HG03066 (cell line): Measurements from ENCODE around the gene KRTAP20-3.

ENCODE experiments used
- ATAC-seq: cut with Tn5 transposase; IDR thresholded peaks from one replicate; pipeline ENCODE4 v1.9.1; 2021; ENCODE audit warnings: low read depth; ENCODE audit not compliant: unreplicated experiment

The KRTAP20-3 gene

DNA sequence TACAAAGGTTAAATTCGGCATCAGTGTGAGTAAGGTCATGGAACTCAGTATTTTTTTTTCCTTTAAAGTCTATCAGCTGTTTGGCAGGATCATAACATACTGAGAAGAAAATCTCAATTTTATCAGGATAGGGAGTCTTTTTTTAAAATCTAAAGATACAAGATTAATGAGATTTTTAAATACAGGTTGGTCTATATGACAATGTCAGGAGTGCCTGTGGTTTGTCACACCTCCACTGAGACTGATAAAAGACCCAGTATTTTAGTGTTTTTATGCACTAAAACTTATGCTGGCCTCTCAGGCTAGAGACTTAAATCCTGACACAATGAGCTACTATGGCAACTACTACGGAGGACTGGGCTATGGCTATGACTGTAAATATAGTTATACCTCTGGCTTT lies at the start of gene KRTAP20-3:
Gene KRTAP20-3 (plus strand): TSS at position 301 of the 400 bp plus-strand sequence.
- no peak for ATAC-seq

DNA sequence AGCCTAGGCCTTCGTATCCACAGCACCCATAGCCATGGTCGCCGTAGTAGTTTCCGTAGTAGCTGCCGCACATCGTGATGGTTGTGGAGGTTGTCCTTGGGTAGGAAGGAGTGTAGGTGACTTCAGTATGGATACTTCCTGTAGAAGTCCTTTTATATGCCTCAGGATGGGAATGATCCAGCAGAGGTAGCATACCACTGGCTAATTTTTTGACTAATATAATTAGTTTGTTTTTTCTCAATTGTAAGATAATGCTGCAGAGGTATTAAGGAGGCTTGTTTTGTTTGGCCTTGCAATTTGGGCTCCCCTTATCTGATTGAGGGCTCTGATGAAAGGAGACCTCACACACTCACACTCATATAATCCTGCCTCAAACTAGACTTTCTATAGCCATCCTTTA lies 43.9 kb upstream of the KRTAP20-3 start, which contains the start of gene KRTAP6-2:
Gene KRTAP6-2 (minus strand): TSS at position 101 of the 400 bp plus-strand sequence. CDS start 28 bp downstream, at position 73.
- ATAC-seq, result no peak

DNA sequence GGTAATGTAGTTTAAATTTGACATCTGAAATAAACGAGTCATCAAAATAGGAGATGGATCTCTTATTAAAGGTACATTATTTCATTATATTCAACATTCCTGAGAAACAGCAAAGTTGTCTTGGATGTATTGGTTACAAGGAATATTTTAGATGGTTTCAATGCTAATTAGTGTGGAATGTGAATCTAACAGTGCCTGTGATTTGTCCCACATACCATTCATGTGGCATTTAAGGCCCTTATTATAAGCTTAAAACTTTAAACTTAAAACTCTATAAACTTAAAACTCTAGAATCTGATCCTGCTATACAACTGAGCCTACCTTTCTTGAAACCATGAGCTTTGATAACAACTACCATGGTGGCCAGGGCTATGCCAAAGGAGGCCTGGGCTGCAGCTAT lies 41.9 kb upstream of the KRTAP20-3 start, which contains the start of gene KRTAP22-1:
Gene KRTAP22-1 (plus strand): TSS at position 301 of the 400 bp plus-strand sequence.
- no peak for ATAC-seq

DNA sequence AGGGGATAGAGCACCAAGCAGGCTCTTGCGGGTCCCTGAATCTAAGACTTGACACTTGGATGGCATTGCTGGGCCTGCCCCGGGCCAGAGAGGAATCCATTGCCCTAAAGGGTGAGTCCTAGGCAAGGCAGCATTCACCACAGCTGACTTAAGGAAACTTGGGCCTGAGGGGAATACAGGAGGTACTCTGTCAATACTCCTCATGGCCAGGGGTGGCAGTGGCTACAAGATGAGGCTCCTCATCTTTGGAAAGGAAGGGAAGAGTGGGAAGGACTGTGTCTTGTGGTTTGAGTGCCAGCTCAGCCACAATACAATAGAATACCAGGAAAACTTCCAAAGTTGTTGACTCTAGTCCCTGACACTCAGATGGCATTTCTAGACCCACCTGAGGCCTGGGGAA lies 36.7 kb upstream of the KRTAP20-3 start:
- no peak for ATAC-seq

DNA sequence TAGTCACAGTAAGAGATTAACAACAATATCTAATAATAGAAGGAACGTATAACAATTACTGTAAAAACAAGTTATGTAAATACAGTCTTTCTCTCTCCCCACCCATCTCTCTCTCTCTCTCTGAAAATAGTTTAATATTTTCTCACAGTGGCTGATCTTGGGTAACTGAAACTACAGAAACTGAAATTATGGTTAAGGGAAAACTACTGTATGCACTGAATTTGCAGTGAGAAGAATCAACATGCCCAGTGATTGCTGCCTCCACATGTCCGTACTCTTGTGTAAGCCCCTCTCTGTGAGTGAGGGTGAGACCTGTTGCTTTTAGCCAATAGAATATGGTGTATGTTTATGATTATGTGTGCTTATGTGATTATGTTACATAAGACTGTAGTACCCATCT lies 30.5 kb upstream of the KRTAP20-3 start:
- no peak for ATAC-seq

DNA sequence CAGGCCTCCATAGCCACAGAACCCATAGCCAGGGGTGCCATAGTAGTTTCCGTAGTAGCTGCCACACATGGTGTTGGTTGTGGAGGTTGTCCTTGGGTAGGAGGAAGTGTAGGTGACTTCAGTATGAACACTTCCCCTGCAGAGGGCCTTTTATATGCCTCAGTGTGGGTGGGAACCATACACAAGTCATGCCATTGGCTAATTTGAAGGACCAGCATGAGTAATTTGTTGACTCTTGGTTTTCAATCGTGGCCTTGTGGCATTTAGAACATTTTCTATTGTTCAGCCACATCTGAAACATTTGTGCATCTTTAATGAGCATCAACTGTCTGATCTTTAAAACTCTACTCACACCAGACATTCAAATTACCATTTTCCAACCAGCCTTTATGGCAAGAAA lies 28.8 kb upstream of the KRTAP20-3 start, which contains the start of gene KRTAP6-1:
Gene KRTAP6-1 (minus strand): TSS at position 95 of the 400 bp plus-strand sequence. CDS start 26 bp downstream, at position 69.
- no peak for ATAC-seq

DNA sequence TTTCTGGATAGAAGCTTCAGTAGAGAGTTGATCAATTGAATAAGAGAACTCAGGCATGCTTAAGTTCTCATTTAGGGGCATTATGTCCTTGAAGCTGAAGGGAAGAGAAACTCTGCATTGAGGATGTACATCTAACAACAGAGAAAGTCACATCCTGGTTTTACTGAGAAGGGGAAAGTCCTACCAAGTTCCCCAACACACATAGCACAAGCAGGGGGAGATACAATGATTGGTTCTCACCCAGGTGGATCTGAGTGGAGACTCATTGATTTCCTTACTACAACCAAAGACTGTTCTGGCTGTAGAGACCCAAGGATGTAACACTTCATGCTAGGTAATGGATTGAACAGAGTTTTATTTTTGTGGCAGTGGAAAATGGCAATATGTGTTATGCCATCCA lies 27.5 kb upstream of the KRTAP20-3 start:
- no peak for ATAC-seq

DNA sequence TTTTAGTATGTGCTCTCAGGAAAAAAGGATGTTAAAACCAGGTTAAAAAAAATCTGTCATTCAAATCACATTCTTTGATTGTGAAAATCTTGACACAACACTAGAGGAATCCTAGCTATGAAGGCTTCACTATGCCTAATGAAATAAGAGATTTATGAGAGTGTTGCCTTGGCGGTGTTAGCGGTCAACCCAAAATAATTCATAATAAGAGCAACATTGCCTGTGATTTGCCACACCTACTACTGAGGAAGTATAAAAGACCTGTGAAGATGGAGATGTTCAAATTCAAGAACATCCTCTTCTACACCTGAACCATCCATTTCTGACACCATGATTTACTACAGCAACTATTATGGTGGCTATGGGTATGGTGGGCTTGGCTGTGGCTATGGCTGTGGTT lies 26.5 kb upstream of the KRTAP20-3 start, which contains the start of gene KRTAP20-1:
Gene KRTAP20-1 (plus strand): TSS at position 301 of the 400 bp plus-strand sequence. CDS start 30 bp downstream, at position 331.
- ATAC-seq, result no peak

DNA sequence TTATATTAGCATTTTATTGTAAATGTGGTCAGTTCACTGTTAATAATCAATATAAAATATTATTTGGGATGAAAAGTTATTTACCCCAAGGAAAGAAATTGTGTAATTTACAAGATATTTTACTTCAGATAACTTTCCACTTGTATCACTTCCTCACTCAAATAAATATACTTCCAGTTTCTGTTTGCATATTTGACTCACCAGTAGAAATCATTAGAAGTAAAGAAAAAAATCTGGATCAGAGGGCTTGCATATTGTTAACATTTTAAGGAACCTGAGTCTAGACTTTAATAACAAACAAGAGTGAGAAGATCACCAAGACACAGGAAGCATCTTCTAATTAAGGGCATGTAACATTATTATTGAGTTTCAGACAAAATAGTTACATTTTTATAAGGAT lies 22.6 kb upstream of the KRTAP20-3 start:
- no peak for ATAC-seq

DNA sequence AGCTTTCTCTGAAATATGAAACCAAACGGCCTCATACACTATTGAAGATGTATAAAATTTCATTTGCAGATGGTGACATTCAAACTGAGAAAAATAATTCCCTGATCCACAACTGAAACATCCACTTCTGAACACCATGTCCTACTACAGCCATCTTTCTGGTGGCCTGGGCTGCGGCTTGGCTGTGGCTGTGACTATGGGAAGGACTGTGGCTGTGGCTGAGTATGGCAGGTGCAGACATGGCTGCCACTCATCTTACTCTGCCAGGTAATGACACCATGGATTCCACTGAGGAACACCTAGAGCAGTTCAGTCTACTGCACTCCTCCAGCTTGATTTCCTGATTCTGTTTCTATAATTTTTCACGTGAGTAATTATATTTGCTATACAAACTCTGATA lies 22.1 kb upstream of the KRTAP20-3 start, which contains the start of gene KRTAP20-4:
Gene KRTAP20-4 (plus strand): TSS at position 106 of the 400 bp plus-strand sequence.
- ATAC-seq, result no peak

DNA sequence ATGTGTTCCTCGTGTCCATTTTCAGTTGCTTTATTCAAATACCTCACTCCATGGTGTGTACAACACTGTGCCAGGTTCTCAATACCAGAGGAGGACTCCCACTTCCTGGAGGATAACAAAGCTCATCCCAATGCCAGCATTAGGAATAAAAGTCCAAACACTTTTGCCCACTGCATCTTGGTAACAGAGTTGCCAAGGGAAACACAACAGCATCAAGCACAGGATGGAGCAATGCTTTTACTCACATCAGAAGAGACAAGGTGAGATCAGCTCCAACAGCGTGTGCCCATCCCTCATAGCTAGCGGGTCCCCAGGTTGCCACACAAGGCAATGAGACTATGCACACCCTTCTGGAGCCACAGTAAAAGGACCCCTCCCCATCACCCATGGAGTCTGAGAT lies 19.3 kb upstream of the KRTAP20-3 start:
- no peak for ATAC-seq

DNA sequence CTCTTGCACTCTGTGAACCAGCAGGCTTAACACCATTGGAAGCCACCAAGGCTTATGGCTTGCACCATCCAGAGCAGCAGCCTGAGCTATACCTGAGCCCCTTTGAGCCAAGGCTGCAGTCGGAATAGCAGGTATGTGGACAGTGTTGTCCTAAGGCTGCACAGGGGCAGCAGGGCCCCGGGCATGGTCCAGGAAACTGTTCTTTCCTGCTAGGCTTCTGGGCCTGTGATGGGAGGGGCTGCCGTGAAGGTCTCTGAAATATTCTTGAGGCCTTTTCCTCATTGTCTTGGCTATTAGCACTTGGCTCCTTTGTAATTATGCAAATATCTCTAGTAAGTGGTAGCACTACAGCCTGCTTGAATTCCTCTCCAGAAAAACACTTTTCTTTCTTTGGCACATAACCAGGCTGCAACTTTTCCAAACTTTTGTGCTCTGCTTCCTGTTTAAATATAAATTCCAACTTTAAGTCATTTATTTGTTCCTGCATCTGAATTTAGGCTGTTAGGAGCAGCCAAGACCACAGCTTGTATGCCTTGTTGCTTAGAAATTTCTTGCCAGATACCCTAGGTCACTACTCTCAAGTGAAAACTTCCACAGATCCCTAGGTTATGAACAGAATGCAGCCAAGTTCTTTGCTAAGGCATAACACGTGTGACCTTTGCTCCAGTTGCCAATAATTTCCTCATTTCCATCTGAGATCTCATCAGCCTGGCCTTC lies 17.1 kb upstream of the KRTAP20-3 start:
- ATAC-seq, result no peak

DNA sequence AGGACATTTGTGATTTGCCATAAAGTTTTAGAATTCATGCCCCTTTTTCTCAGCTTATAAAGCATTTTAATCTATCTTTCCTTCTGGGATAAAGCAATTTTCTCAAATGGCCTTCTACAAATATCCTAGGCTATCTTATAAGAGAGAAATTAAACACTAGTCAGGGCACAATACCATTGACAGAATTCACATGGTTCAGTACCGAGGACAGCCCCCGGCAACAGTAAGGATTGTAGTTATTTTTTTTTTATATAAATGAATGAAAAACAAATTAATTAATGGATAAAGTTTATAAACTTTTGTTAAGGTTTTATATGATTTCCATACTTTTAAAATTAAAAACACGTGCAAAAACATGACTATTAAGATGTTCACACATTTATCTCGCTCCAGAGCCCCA lies 14.6 kb upstream of the KRTAP20-3 start:
- no peak for ATAC-seq

DNA sequence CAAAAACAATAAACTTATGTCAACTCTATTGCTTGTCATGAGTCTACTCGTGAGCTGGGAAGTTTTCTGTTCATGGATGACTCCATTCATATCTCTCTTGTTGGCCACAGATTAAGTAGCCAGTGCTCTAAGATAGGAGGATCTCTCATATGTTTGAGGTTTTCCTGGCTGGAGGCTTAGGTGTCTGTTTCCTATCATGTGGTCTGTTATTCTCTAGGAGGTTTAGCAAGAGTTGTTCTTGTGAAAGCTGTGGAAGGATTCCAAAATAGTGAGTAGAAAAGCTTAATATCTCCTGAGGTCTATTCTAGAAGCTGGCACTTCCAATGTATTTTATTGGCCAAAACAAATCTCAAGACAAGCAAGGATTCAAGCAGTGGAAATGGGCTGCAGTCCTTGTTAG lies 13.5 kb upstream of the KRTAP20-3 start:
- ATAC-seq, result no peak

DNA sequence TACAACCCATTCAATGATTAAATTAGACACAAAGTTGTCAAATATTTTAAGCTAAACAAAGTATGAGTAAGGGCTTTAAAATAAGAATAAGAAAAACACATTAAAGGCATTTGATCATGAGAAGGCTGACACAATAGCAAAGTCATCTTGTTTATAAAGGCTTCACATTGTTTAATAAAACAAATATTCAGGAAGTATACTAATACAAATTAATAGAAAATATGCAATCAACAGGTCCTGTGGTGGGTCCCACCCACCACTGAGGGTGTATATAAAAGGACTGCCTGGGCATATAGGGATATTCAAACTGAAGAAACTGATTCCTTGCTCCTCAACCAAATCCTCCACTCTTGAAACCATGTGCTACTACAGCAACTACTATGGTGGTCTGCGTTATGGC lies 7.8 kb upstream of the KRTAP20-3 start, which contains the start of gene KRTAP20-2:
Gene KRTAP20-2 (plus strand): TSS at position 301 of the 400 bp plus-strand sequence. CDS start 58 bp downstream, at position 359.
- ATAC-seq, result no peak

DNA sequence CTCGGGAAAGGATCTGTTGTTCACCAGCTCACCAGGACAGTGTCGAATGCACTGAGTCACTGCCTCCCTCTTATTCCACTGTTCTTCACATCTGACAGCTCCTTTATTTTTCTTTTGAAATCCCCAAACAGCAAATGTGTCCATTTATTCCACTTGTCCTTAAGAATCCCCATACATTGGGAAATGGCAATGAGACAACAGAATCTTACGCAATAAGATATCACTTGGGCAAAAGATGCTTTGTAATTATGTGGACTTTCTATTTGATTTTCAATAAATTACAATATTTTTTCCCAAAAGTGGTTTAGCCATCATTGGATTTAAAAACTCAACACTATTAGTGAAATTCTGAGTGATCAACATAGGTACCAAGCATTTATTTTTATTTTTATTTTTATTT lies 4.0 kb upstream of the KRTAP20-3 start:
- no peak for ATAC-seq

DNA sequence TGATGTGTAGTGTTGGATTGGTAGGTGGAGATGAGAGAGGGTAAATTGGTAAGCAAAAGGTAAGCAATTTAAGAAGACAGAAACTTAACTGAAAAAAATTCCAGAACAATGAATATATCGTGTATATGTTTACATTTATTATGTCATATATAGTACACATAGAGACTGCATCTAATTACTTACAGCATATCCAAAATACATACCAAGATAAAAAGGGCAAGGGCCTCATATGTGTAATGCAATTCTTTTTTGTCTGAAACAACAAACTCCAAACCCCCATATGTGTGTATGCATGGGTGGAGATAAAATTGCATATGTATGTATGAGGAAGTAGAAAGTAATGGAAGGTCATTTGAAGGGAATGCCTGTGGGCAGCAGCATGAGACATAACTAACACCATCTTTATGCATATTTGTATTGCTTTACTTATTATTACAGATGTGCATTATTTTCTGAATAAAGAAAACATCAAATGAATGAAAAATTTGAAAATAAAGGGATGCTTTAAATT lies 4.3 kb downstream of the KRTAP20-3 start:
- no peak for ATAC-seq

DNA sequence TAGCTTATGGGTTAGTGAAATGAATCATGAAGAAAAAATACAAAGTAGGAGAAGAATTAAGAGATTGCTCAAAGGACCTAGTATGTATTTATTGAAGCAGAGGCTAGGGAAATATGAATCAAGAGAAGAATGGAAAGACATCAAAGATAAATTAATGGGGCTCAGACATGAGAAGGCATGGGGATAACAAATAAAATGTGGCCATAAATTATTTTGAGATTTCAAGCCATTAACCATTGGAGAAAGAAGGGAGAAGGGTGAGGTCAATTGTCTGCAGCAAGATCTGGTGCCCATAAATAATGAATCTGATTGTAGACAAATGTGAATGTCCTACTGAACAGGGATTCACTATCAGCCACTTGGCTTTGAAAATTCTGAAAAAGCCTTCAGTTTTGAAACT lies 10.2 kb downstream of the KRTAP20-3 start:
- no peak for ATAC-seq

DNA sequence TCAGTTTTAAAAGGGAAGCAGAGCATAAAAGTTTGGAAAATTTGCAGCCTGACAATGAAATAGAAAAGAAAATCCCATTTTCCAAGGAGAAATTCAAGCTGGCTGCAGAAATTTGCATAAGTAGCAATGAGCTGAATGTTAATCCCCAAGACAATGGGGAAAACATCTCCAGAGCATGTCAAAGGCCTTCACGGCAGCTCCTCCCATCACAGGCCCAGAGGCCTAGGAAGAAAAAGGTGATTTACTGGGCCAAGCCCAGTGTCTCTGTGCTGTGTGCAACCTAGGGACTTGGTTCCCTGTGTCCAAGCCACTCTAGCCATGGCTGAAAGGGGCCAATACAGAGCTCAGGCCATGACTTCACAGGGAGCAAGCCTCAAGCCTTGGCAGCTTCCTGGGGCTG lies 26.1 kb downstream of the KRTAP20-3 start:
- no peak for ATAC-seq

DNA sequence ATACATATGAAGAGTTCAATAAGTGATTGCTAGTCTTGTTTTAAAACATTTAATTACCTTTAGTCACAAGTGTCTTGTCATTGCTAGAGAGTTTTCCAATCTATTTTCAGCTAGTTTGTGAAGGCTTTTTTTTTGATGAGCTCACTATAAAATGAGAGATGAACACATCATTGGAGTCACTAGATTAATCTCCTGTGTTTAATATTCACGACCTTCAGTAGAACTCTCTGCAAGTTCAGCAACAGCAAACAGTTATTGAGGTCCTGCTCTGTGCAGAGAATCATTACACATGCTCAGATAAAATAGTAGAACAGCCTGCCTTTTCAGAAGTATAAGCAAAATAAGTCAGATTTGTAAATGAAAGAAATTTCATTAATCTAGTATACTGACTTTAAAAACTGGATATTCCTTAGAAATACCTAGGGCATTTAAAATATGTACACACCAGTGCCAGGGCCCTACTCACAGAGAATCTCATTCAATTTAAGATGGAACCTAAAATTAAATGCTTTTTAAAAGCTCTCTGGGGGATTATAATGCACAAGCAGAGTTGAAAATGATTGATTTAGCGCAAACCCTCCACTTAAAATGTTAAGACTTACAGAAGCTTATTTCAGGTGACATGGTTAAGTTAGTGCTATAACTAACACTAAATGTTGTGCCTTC lies 30.5 kb downstream of the KRTAP20-3 start:
- ATAC-seq, result no peak

DNA sequence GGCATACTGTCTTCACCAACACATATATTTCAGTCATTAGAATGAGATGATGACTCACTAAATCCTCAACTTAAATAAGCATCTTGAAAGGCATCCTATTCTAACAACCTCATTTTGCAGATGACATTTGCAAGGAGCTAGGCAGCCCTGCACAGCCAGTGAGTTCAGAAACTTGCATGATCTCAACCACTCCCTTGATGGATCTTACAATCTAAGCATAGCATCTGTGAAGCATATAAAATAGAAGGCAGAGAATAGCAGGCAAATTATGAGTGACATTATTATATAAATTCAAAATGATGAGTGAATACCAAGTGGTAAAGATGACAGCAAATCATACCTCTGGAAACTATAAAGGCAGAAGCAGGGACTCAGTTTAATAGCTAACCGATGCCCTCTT lies 31.6 kb downstream of the KRTAP20-3 start:
- no peak for ATAC-seq
